SK-N-MC (cell line): Measurements from ENCODE around the gene UNG.
A peak's percentile ranks its signal among the peaks of the same experiment; 100 is the strongest.
"Not testable (repeated sequence)": the region's sequence is repeated elsewhere in the genome, so short reads cannot be mapped to it uniquely, and the experiment has no call there.

ENCODE experiments used
- DNase-seq: peaks from one replicate; pipeline ENCODE4 v3.0.0-alpha.2; 2011; ENCODE audit warnings: low read depth, low spot score
- H3K27ac ChIP-seq: fragments of 200-600 bp; sonication (generic); 2 replicates; pipeline ENCODE4 v1.5.1; 2016; ENCODE audit warnings: mixed run types
- H3K36me3 ChIP-seq: fragments of 200-600 bp; sonication (generic); 2 replicates; pipeline ENCODE4 v1.6.1; 2017; ENCODE audit warnings: antibody characterized with exemption, low read length, mixed read lengths; ENCODE audit not compliant: insufficient read depth
- H3K4me3 ChIP-seq: fragments of 200-600 bp; sonication (generic); 2 replicates; pipeline ENCODE4 v1.5.1; 2016
- H3K9ac ChIP-seq: fragments of 200-600 bp; sonication (generic); 2 replicates; pipeline ENCODE4 v1.8.0; 2017; ENCODE audit warnings: mixed run types, mixed read lengths; ENCODE audit not compliant: insufficient read length
- H3K9me3 ChIP-seq: fragments of 200-600 bp; sonication (generic); 2 replicates; pipeline ENCODE4 v1.6.1; 2017; ENCODE audit warnings: low read depth, mild to moderate bottlenecking, antibody characterized with exemption, low read length, moderate library complexity, mixed read lengths
- EZH2 ChIP-seq: fragments of 200-600 bp; sonication (generic); IDR thresholded peaks from one replicate; pipeline ENCODE4 v1.6.1; 2017; ENCODE audit warnings: antibody characterized with exemption
- FOXP2 ChIP-seq: optimal IDR thresholded peaks from 2 replicates; pipeline ENCODE3; 2011; ENCODE audit warnings: mild to moderate bottlenecking, moderate library complexity; ENCODE audit not compliant: insufficient read depth; ENCODE audit errors: extremely low read length, control extremely low read depth
- POLR2AphosphoS5 ChIP-seq: IDR thresholded peaks from 2 replicates; pipeline ENCODE4 v1.6.1; 2012; ENCODE audit warnings: mild to moderate bottlenecking, low read depth, low read length, borderline replicate concordance

The UNG gene

DNA sequence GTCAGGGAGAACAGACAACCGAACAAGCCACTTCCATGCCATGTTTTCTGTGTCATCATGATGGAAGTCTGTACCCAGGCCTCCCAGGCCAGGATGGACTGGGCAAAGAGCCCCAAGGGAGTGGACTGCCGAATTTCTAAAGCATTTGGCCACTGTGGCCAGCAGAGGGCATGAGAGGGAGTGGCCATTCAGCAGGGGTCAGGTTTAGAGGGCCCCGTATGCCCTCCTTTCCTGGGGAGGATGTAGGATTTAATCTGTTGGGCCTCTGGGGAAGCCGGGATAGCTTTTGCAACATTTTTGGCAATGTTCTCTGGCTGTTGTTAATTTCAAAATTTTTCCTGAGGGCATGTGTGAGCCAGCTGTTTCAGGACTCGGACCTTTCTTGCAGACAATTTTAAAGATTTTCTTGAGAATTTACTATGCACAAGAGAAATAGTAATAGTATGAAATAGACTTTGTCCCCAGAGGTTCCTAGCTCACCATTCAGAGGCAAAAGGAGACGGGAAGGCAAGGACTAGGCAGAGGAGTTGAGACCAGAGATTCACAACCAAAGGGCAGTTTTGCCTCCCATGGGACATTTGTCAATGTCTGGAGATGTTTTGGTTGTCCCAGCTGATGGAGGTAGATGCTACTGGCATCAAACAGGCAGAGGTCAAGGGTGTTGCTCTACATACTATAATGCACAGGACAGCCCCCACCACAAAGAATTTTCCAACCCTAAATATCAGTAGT, 37.0 kb downstream of the UNG start:
- no peak overlapping the region for H3K4me3 ChIP-seq
- no peaks in the 10 kb centered on the region for H3K36me3 ChIP-seq
- no peak for DNase-seq
- TF ChIP-seq EZH2 (no peak), POLR2AphosphoS5 (no peak), FOXP2 (no peak)
- H3K9me3 ChIP-seq = 0 out of 2 replicates have a peak, but pooled peaks cover 3% of the 10 kb centered on the region
- no peak overlapping the region for H3K9ac ChIP-seq
- H3K27ac ChIP-seq = peak overlapping the region; percentile 13

DNA sequence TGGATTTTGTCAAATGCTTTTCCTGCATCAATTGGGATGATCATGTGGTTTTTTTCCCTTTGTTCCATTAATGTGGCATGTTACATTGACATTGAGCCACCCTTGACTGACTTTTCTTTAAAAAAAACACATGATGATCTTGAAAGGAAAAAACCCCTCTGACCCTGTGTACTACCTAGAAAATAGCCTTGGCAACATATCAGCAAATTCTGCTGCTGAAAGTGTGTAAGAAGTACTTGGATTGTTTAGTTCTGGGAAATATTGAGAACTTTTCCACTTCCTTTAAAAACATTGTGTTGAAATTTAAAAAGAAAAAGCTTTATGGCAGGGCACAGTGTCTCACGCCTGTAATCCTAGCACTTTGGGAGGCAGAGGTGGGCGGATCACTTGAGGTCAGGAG, 39.7 kb downstream of the UNG start:
- Histone ChIP-seq H3K9ac (no peak overlapping the region), H3K9me3 (0 out of 2 replicates have a peak, but pooled peaks cover 3% of the 10 kb centered on the region), H3K36me3 (no peaks in the 10 kb centered on the region), H3K4me3 (no peak overlapping the region), H3K27ac (peak overlapping the region; percentile 55; the same call in 1 of the 2 replicates)
- DNase-seq = no peak
- TF ChIP-seq POLR2AphosphoS5 = no peak

DNA sequence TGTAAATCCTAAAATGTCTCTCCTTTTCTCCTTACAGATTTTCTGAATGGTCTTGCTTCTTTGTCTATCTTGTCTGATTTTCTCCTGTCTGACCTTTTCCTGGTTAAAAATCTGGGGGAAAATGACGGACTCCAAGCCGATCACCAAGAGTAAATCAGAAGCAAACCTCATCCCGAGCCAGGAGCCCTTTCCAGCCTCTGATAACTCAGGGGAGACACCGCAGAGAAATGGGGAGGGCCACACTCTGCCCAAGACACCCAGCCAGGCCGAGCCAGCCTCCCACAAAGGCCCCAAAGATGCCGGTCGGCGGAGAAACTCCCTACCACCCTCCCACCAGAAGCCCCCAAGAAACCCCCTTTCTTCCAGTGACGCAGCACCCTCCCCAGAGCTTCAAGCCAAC, 42.0 kb downstream of the UNG start:
- Histone ChIP-seq H3K9ac (no peak overlapping the region), H3K36me3 (no peaks in the 10 kb centered on the region), H3K27ac (peak overlapping the region; percentile 90), H3K9me3 (0 out of 2 replicates have a peak, but pooled peaks cover 3% of the 10 kb centered on the region), H3K4me3 (no peak overlapping the region)
- DNase-seq = no peak
- no peak for TF ChIP-seq EZH2
- TF ChIP-seq POLR2AphosphoS5 = no peak
- TF ChIP-seq FOXP2 = no peak

DNA sequence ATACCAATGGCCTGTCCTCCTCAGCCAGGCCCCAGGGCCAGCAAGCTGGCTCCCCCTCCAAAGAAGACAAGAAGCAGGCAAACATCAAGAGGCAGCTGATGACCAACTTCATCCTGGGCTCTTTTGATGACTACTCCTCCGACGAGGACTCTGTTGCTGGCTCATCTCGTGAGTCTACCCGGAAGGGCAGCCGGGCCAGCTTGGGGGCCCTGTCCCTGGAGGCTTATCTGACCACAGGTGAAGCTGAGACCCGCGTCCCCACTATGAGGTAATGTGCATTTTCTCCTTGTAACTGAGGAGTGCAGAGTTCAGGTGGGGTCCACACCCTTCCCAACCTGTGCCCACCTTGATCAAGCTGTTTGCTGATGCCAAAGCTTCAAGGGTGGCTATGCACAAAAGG, 42.4 kb downstream of the UNG start:
- no peak for TF ChIP-seq FOXP2
- no peak for TF ChIP-seq POLR2AphosphoS5
- TF ChIP-seq EZH2 = no peak
- H3K4me3 ChIP-seq = no peak overlapping the region

DNA sequence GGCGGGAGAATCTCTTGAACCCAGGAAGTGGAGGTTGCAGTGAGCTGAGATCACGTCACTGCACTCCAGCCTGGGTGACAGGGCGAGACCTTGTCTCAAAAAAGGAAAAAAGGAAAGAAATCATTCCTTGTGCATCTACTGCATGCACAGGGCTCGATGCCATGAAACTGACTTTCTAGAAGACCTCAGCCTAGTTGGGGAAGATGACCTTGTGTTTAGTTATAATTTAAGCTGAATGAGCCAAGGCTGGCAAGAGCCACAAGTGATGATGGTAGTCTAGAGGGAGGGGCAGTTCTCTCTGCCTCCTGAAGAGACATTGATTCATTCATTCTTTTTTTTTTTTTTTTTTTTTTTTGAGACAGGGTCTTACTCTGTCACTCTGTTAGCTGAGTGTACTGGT, 43.2 kb downstream of the UNG start:
- 0 out of 2 replicates have a peak, but pooled peaks cover 3% of the 10 kb centered on the region for H3K9me3 ChIP-seq
- H3K36me3 ChIP-seq = no peaks in the 10 kb centered on the region
- H3K4me3 ChIP-seq = no peak overlapping the region
- H3K27ac ChIP-seq = peak overlapping the region; percentile 95
- TF ChIP-seq EZH2 (no peak), FOXP2 (no peak), POLR2AphosphoS5 (no peak)
- no peak for DNase-seq
- peak overlapping the region; percentile 26 for H3K9ac ChIP-seq

More for the DNA sequence above, 42.4 kb downstream of the UNG start:
- Histone ChIP-seq H3K9ac (no peak overlapping the region), H3K27ac (peak overlapping the region; percentile 90), H3K9me3 (0 out of 2 replicates have a peak, but pooled peaks cover 3% of the 10 kb centered on the region), H3K36me3 (no peaks in the 10 kb centered on the region)
- DNase-seq = no peak

DNA sequence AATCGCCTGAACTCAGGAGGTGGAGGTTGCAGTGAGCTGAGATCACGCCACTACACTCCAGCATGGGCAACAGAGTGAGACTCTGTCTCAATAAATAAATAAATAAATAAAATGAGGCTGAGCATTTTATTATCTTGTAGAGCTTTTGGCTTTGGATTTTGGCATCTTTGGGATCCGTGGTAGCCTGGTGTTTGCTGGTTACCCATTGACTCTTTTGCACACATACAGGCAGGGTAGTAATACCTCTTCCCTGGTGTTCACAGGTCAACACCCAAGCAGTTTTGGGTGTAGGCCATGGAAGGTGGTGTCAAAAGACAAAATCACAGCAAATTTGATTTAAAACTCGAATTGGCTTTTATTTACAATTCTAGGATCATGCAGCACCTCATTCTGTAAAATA, 46.8 kb downstream of the UNG start:
- H3K9ac ChIP-seq = no peak overlapping the region
- no peak overlapping the region for H3K4me3 ChIP-seq
- no peak for DNase-seq
- H3K27ac ChIP-seq = no peak overlapping the region
- no peaks in the 10 kb centered on the region for H3K9me3 ChIP-seq
- no peaks in the 10 kb centered on the region for H3K36me3 ChIP-seq
- TF ChIP-seq FOXP2 (no peak), POLR2AphosphoS5 (no peak), EZH2 (no peak)

DNA sequence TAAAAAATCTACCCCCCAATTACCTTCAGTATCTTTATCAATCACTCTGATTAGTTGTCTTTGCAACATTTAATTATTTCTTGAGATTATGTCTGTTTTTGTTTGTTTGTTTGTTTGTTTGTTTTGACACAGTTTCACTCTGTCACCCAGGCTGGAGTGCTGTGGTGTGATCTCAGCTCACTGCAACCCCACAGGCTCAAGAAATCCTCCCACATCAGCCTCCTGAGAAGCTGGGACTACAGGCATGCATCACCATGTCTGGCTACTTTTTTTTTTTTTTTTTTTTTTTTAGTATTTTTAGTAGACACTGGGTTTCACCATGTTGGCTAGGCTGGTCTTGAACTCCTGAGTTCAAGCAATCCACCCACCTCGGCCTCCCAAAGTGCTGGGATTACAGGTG, 49.7 kb downstream of the UNG start:
- H3K9ac ChIP-seq, H3K9me3 ChIP-seq, H3K36me3 ChIP-seq, H3K4me3 ChIP-seq, DNase-seq, H3K27ac ChIP-seq: not testable (repeated sequence)

DNA sequence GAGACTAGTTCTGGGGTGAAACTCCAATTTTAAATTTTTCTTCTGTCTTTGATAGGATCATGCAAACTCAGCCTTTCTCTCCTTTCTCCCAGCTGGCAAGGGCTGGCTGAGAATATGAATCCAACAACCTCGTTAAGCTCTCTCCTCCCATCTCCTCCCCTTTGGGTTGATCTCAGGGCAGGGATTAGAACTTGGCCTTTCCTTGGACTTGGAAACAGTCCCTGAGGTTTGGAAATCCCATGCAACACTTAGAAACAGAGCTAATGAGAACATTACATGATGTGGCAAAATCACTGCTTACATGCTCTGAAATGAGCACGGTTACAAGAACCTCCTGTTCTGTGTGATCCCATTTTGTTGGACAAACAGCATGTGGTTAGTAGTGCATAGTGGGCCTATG, 50.6 kb downstream of the UNG start:
- Histone ChIP-seq H3K27ac (peak overlapping the region; percentile 79), H3K9ac (peak overlapping the region; percentile 12), H3K9me3 (no peaks in the 10 kb centered on the region), H3K36me3 (no peaks in the 10 kb centered on the region), H3K4me3 (no peak overlapping the region)
- TF ChIP-seq FOXP2 (no peak), POLR2AphosphoS5 (no peak), EZH2 (no peak)
- DNase-seq = no peak

DNA sequence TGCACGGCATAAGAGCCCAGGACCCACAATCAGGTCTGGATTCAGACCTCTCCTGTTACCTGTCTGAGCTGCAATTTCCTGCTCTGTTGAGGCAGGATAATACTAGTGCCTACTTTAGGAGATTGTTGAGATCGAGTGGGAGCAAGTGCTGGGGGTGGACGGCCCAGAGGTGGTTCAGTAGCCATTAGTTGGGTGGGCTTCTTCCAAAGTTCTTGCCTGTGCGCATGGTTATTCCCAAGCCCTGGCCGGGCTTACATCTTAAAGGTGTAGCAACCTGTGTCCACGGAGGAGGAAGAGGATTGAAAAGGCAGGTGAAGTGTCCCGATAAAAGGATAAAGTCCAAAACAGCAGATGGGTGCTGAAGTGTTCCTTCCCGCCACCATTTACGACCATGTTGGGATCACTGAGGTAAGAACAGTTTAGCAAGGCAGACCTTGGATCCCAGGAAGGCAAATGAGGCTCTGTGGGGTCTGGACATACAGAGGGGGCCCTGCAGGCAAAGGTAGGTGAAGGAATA, 52.8 kb downstream of the UNG start:
- Histone ChIP-seq H3K27ac (peak overlapping the region; percentile 35; the same call in 1 of the 2 replicates), H3K9ac (no peak overlapping the region), H3K9me3 (no peaks in the 10 kb centered on the region), H3K36me3 (no peaks in the 10 kb centered on the region), H3K4me3 (no peak overlapping the region)
- DNase-seq = no peak
- TF ChIP-seq FOXP2 (no peak), EZH2 (no peak), POLR2AphosphoS5 (no peak)
